Measurements from ENCODE around the gene MCCC2.

MCCC2 gene

DNA sequence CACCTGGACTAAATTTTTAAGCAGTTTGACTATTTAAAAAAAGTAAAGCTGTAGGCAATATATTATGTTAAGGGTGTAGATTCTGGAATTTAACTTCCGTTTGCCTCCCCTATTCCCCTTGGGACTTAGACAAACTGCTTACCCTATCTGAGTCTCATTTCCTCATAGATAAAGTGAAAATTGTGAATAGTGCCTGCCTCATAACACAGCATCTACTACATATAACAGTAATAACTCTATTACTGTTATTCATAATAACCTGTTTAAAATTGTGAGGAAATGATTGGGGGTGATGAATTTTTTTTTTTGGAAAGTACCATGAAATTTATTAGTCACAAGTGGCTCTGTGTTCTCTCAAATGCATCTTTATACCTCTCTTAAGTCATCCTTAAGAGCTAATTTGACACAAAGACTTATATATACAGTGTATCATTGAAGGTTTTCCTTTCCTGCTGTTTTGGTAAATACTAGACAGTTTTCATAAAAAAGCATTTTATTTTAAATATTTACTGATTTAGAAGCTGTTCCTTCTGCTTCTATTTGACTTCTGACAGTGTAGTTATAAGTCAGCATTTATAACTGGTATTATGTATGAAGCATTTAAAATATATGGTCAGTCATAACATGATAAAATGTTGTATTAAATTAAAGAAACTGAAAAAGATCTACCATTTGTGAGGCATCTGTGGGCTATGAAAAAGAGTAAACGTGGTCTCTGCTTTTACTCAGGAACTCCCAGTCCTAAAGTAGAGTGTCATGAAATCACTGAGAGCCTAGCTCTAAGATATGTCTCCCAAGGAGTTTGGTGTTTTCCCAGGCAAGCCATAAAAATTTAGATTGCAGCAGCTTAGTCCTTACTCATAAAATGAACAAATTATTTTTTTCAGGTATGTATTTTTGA, 46.4 kb downstream of the MCCC2 start:
- peak overlapping the region; percentile 100 for H3K27ac ChIP-seq
- TF ChIP-seq CTCF (IDR thresholded peaks at IDR 0.05) (no peak), ZFX (IDR thresholded peaks at IDR 0.05; ENCODE audit: borderline replicate concordance) (no peak)

DNA sequence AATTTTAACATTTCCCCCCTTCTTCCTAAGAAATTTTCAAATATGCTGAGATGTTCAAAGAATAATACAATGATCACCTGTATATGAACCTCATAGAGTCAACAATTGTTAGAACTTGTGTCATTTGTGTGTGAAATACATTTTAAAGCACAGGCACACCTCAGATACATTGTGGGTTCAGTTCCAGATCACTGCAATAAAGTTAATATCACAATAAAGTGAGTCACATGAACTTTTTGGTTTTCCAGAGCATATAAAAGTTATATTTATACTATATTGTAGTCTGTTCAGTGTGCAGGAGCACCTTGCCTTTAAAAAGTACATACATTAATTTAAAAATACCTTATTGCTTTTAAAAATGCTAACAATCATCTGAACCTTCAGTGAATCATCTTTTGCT, 50.0 kb downstream of the MCCC2 start:
- TF ChIP-seq ZFX (IDR thresholded peaks at IDR 0.05; ENCODE audit: borderline replicate concordance) (no peak), CTCF (IDR thresholded peaks at IDR 0.05) (no peak)
- peak overlapping the region; percentile 100 for H3K27ac ChIP-seq

- H3K27ac ChIP-seq, result peak overlapping the region; percentile 100
- TF ChIP-seq ZFX (IDR thresholded peaks at IDR 0.05; ENCODE audit: borderline replicate concordance), result no peak
- TF ChIP-seq CTCF (IDR thresholded peaks at IDR 0.05), result no peak
Observed at GRCh38 chr5:71640408-71640807, 53.3 kb downstream of the MCCC2 start.

DNA sequence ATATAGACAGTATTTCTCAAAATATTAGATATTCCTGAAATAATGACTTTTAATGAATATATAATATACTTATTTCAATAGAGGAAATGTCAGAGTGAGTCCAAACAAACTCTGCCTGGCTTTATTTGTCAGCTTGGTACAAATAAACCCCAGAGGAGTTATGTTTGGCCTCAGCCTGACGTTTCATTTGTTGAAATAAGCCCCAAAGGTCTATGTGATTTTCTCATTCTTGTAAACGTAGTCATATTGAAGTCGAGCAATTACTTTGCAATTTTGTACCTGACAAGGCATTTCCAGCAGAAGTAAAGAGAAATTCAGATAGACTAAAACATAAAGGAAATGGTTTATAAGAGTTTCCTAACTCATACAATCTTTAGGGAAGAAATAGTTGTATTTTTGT, 57.9 kb downstream of the MCCC2 start:
- TF ChIP-seq CTCF (IDR thresholded peaks at IDR 0.05), result no peak
- peak overlapping the region; percentile 100 for H3K27ac ChIP-seq

DNA sequence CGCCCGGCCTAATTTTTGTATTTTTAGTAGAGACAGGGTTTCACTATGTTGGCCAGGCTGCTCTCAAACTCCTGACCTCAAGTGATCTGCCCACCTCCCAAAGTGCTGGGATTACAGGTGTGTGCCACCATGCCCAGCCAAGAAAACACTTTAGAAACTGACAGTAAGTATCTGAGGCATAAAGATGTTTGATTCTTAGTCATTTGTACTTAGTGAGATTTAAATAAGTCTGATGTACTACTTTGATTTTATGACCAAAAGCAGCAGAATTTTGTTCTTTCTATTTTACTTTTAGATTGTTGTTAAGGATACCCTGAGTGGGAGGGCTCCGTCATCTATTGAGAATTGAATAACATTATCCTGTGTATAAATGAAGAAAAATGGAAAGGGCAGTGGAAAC, 63.8 kb downstream of the MCCC2 start:
- peak overlapping the region; percentile 100 for H3K27ac ChIP-seq

DNA sequence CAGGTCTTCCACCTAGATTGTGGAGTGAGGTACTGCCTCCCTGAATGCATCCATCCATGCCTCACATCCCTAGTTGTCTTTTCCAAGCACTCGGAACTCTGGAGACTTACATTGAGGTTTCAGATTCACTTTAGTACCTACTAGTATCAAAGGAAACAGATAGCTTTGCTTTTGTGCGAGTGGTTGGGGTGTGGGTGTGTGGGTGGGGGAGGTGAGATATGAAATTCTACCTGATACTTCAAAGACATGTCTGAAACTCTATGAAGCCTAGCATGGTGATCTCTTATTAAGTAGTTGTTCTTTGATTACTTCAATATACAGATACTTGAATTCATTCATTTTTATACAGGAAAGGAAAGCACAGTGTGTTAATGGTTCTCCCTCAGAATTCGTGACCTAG, 64.4 kb downstream of the MCCC2 start:
- peak overlapping the region; percentile 100 for H3K27ac ChIP-seq
- no peak for TF ChIP-seq ZFX (IDR thresholded peaks at IDR 0.05; ENCODE audit: borderline replicate concordance)
- no peak for TF ChIP-seq CTCF (IDR thresholded peaks at IDR 0.05)

DNA sequence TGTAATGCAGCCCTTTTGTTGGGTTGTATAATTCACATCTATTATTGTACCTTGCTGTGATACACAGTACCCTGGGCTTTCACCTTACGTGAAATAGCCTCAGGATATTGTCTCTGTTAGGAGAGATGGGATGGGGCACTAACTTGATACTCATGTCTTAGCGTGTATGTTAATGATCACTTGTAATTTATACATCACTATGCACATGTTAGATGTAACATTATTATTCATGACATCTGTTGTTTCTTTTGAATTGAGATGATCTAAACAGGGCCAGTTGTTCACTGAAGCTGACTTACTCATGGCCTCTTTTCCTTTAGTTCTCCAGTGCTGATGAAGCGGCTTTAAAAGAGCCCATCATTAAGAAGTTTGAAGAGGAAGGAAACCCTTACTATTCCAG, 65.2 kb downstream of the MCCC2 start:
- peak overlapping the region; percentile 100 for H3K27ac ChIP-seq
- TF ChIP-seq ZFX (IDR thresholded peaks at IDR 0.05; ENCODE audit: borderline replicate concordance), result no peak
- TF ChIP-seq CTCF (IDR thresholded peaks at IDR 0.05), result no peak

Measured in 22Rv1 (cell line).